ENCODE results near the gene GMPPA.

GRCh38 chr2:219497495-219498279, 1.0 kb upstream of the GMPPA start:
- no peak for TF ChIP-seq CTCF (conservative IDR thresholded peaks at IDR 0.05 in 1 of 2, IDR thresholded peaks at IDR 0.05 in 1 of 2; ENCODE audit: low read depth in 1 of 2, low read length in 2 of 2)
- TF ChIP-seq EZH2 (IDR thresholded peaks at IDR 0.05; ENCODE audit: low read length, missing control alignments): no peak

Data from fibroblast of lung (primary cell).